CD4-positive, alpha-beta T cell (primary cell): Measurements from ENCODE around the gene ARF3. TPM values are rescaled to one million over a fixed set of nuclear protein-coding genes. Genes with fewer than 3 reads are reported as not detected.

Experiments used
- ATAC-seq: fragments of 200-7000 bp; cut with Tn5 transposase; one replicate; pipeline ENCODE4 v1.10.0; 2022; ENCODE audit warnings: mild to moderate bottlenecking; ENCODE audit not compliant: poor library complexity
- CTCF ChIA-PET: fragments of 350-600 bp; sonication (Branson Sonifier 250); formaldehyde crosslinking; loops from one replicate; lab custom pipeline; 2021; ENCODE audit warnings: antibody characterized with exemption, inconsistent platforms; lab: Charles Lee
- POLR2A ChIA-PET: fragments of 350-600 bp; sonication (Branson Sonifier 250); formaldehyde crosslinking; loops from one replicate; lab custom pipeline; 2021; ENCODE audit warnings: antibody characterized with exemption, inconsistent platforms; lab: Charles Lee
- DNase-seq, 14 experiments: peaks; one replicate each; pipeline ENCODE4 v3.0.0-alpha.2; 2013 to 2020; ENCODE audit warnings: mixed read lengths in 2 of 14
- H3K27ac ChIP-seq, 2 donors: one replicate each; pipeline versions ENCODE4 v1.5.1 to v1.7.0; 2013; ENCODE audit warnings: low read length in 2 of 2, low read depth in 1 of 2, mild to moderate bottlenecking in 1 of 2
- H3K27me3 ChIP-seq, 2 experiments: 1 replicate in 1 of 2; 2 replicates in 1 of 2; pipeline versions ENCODE4 v1.6.1 to v1.7.0; 2013; ENCODE audit warnings: low read length in 2 of 2, control low read depth in 1 of 2, mild to moderate bottlenecking in 1 of 2, moderate library complexity in 1 of 2; ENCODE audit not compliant: insufficient read depth in 2 of 2, control insufficient read depth in 1 of 2
- H3K36me3 ChIP-seq: one replicate; pipeline ENCODE4 v1.6.1; 2013; ENCODE audit warnings: low read length, control low read depth; ENCODE audit not compliant: insufficient read depth
- H3K4me1 ChIP-seq: one replicate; pipeline ENCODE4 v1.6.1; 2013; ENCODE audit warnings: low read length, control low read depth; ENCODE audit not compliant: insufficient read depth
- H3K4me3 ChIP-seq: one replicate; pipeline ENCODE4 v1.5.1; 2013; ENCODE audit warnings: mild to moderate bottlenecking, low read length, moderate library complexity
- H3K9me3 ChIP-seq, 2 experiments: 1 replicate in 1 of 2; 2 replicates in 1 of 2; pipeline versions ENCODE4 v1.6.1 to v1.7.0; 2013; ENCODE audit warnings: low read length in 2 of 2, mild to moderate bottlenecking in 2 of 2, control low read depth in 1 of 2, moderate library complexity in 1 of 2; ENCODE audit not compliant: control insufficient read depth in 1 of 2, insufficient read depth in 1 of 2
- H3K27ac Mint-ChIP-seq: one replicate; pipeline ENCODE4 v1.8.0; 2020; ENCODE audit warnings: mixed read lengths
- H3K27me3 Mint-ChIP-seq: one replicate; pipeline ENCODE4 v1.8.0; 2021; ENCODE audit warnings: mixed read lengths
- H3K36me3 Mint-ChIP-seq: one replicate; pipeline ENCODE4 v1.8.0; 2021; ENCODE audit warnings: low read depth, mixed read lengths
- H3K4me1 Mint-ChIP-seq: one replicate; pipeline ENCODE4 v1.8.0; 2021; ENCODE audit warnings: low read depth, mixed read lengths
- H3K4me3 Mint-ChIP-seq: one replicate; pipeline ENCODE4 v1.8.0; 2020; ENCODE audit warnings: mild to moderate bottlenecking, mixed read lengths
- H3K9me3 Mint-ChIP-seq: one replicate; pipeline ENCODE4 v1.8.0; 2020; ENCODE audit warnings: mixed read lengths
- intact Hi-C, 2 experiments: fragments of 100-400 bp; cut with DNase I in 1 of 2; cut with micrococcal nuclease in 1 of 2; formaldehyde crosslinking; loops; one replicate each; pipeline versions ENCODE4 v1.15.1 to v1.9.0; 2023 to 2025; cut with DNase I, micrococcal nuclease
- total RNA-seq, 174 experiments: library from RNA in 2 of 174; stranded (reverse) in 2 of 174; gene quantifications; one replicate each; pipeline ENCODE4 v1.2.3 and lab custom pipeline; 2021 to 2026
- TF ChIP-seq, protein P1 (sequence below): fragments of 200-600 bp; IDR thresholded peaks from one replicate; pipeline ENCODE4 v1.8.0; 2022; ENCODE audit warnings: antibody characterized with exemption, mild to moderate bottlenecking

The ARF3 gene
- total RNA-seq, 2 experiments from 2014 or later: 32.0 to 34.6 TPM

GRCh38 chr12:48969833-48970701, 12.8 kb upstream of the ARF3 start:
- no peaks in the 10 kb centered on the region for H3K36me3 Mint-ChIP-seq
- TF ChIP-seq, protein P1, sequence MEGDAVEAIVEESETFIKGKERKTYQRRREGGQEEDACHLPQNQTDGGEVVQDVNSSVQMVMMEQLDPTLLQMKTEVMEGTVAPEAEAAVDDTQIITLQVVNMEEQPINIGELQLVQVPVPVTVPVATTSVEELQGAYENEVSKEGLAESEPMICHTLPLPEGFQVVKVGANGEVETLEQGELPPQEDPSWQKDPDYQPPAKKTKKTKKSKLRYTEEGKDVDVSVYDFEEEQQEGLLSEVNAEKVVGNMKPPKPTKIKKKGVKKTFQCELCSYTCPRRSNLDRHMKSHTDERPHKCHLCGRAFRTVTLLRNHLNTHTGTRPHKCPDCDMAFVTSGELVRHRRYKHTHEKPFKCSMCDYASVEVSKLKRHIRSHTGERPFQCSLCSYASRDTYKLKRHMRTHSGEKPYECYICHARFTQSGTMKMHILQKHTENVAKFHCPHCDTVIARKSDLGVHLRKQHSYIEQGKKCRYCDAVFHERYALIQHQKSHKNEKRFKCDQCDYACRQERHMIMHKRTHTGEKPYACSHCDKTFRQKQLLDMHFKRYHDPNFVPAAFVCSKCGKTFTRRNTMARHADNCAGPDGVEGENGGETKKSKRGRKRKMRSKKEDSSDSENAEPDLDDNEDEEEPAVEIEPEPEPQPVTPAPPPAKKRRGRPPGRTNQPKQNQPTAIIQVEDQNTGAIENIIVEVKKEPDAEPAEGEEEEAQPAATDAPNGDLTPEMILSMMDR: no peak
- DNase-seq (peak in 7 of 14 experiments; percentile 14 to 79 (median 50)), ATAC-seq (peak; percentile 77)
- H3K27ac Mint-ChIP-seq: no peak overlapping the region
- Histone ChIP-seq H3K4me1 (peaks cover 47% of the 10 kb centered on the region), H3K27me3 (peaks cover 45 to 49% of the 10 kb centered on the region in 2 experiments), H3K9me3 (peaks cover 0 to 11% of the 10 kb centered on the region in 2 experiments), H3K27ac (no peak overlapping the region), H3K4me3 (peak overlapping the region; percentile 32), H3K36me3 (no peaks in the 10 kb centered on the region)
- ChIA-PET POLR2A (interaction anchor here (0.6 to 3.7 kb wide), 8 partner anchors 10 to 118 kb away, joined by 3 to 26 read pairs (median 4); partner anchors contain the start of genes DDX23, FKBP11 and WNT1), CTCF (interaction anchor here (0.7 to 5.7 kb wide), 7 partner anchors 8 to 45 kb away, joined by 3 to 34 read pairs (median 4); partner anchors contain the start of genes ARF3, FKBP11 and WNT1)
- H3K4me3 Mint-ChIP-seq: peak overlapping the region; percentile 69
- intact Hi-C loops: no loop called here
- peaks cover 23% of the 10 kb centered on the region for H3K4me1 Mint-ChIP-seq
- H3K9me3 Mint-ChIP-seq: no peaks in the 10 kb centered on the region
- peaks cover 49% of the 10 kb centered on the region for H3K27me3 Mint-ChIP-seq

DNA sequence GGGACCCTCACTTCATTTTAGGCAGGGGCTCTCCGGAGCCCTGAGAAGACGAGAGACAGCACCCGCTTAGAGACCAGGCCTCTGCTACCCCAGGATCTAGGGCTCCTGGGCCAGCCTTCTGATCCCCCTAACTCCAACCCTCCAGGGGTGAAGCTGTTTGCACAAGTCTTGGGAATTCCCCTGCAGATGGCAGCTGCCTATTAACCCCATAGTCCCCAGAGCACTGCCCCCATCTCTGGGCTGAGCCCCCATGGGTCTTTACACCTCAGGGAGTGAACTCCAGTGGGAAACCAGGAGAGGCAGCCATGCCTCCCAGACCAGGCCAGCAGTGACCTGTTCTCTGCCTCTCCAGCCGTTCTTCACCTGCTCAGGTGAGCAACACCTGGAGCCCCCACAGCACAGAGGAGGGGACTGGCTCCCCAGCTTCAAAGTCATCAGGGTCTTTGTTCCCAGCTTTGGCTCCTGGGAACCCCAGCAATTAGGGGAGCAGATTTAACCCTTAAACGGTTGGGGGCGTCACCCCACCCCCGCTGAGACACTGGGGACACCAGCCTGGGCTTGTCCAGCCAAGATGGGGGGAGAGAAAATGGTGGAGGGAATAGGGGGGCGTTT, 12.0 kb upstream of the ARF3 start:
- no peak overlapping the region for H3K4me3 Mint-ChIP-seq
- DNase-seq (no peak), ATAC-seq (no peak)
- H3K4me1 ChIP-seq: peaks cover 46% of the 10 kb centered on the region
- ChIA-PET POLR2A (interaction anchor here (0.8 to 3.7 kb wide), 8 partner anchors 9 to 117 kb away, joined by 3 to 26 read pairs (median 4); partner anchors contain the start of genes ARF3, DDX23, FKBP11 and WNT1), CTCF (interaction anchor here (0.7 to 5.7 kb wide), 7 partner anchors 9 to 44 kb away, joined by 3 to 34 read pairs (median 4); partner anchors contain the start of genes ARF3, FKBP11 and WNT1)
- H3K36me3 Mint-ChIP-seq: no peaks in the 10 kb centered on the region
- no peak overlapping the region for H3K27ac Mint-ChIP-seq
- intact Hi-C loops: no loop called here
- TF ChIP-seq, protein P1: no peak
- H3K27ac ChIP-seq: no peak overlapping the region
- peaks cover 23% of the 10 kb centered on the region for H3K4me1 Mint-ChIP-seq
- H3K4me3 ChIP-seq: no peak overlapping the region
- peaks cover 47% of the 10 kb centered on the region for H3K27me3 Mint-ChIP-seq
- no peaks in the 10 kb centered on the region for H3K9me3 Mint-ChIP-seq
- no peaks in the 10 kb centered on the region for H3K36me3 ChIP-seq
- peaks cover 0 to 11% of the 10 kb centered on the region in 2 experiments for H3K9me3 ChIP-seq
- H3K27me3 ChIP-seq: peaks cover 42 to 44% of the 10 kb centered on the region in 2 experiments

- peaks cover 0 to 8% of the 10 kb centered on the region in 2 experiments for H3K9me3 ChIP-seq
- TF ChIP-seq, protein P1: no peak
- Mint-ChIP-seq H3K4me3 (no peak overlapping the region), H3K9me3 (no peaks in the 10 kb centered on the region), H3K27ac (no peak overlapping the region), H3K27me3 (peaks cover 39% of the 10 kb centered on the region), H3K4me1 (peaks cover 23% of the 10 kb centered on the region), H3K36me3 (no peaks in the 10 kb centered on the region)
- ChIA-PET POLR2A (interaction anchor here (0.8 to 3.7 kb wide), 3 partner anchors 10 to 116 kb away, joined by 3 to 26 read pairs (median 6); partner anchors contain the start of genes ARF3, DDX23 and WNT1), CTCF (interaction anchor here (4.0 to 5.7 kb wide), 2 partner anchors 10 to 20 kb away, joined by 22 to 34 read pairs; partner anchors contain the start of gene WNT1)
- peaks cover 34 to 36% of the 10 kb centered on the region in 2 experiments for H3K27me3 ChIP-seq
- DNase-seq (no peak), ATAC-seq (no peak)
- H3K4me3 ChIP-seq: no peak overlapping the region
- peaks cover 38% of the 10 kb centered on the region for H3K4me1 ChIP-seq
- no peak overlapping the region for H3K27ac ChIP-seq
- no peaks in the 10 kb centered on the region for H3K36me3 ChIP-seq
- intact Hi-C loops: no loop called here
These were observed 11.2 kb upstream of the ARF3 start for GRCh38 chr12:48968467-48968866.
